GM13976 (cell line): ENCODE measurements around the gene TRIB2.

ENCODE experiments used
- DNase-seq: peaks from one replicate; pipeline ENCODE4 v3.0.0; 2012; ENCODE audit warnings: low spot score
- CTCF ChIP-seq: IDR thresholded peaks from 2 replicates; pipeline ENCODE4 v1.5.1; 2012; ENCODE audit warnings: borderline replicate concordance, mild to moderate bottlenecking; ENCODE audit not compliant: insufficient read depth; ENCODE audit errors: extremely low read depth, missing control alignments, control extremely low read depth
- in situ Hi-C: fragments of 300-500 bp; cut with MboI; formaldehyde crosslinking; loops from one replicate; pipeline ENCODE4 v1.12.0; 2022; ENCODE audit warnings: low sequenced_read_pairs, mixed read lengths, inconsistent platforms; ENCODE audit not compliant: unreplicated experiment

TRIB2 gene

GRCh38 chr2:12716282-12717190, at the start of gene TRIB2:
Gene TRIB2 (plus strand): TSS chr2:12716936. CDS start chr2:12718308, 1,372 bp downstream.
- in situ Hi-C loops = loop anchor here (25.0 kb wide), 1 partner anchor 879 kb away; no protein-coding TSS in a partner anchor
- peak; percentile 84 for DNase-seq
- no peak for TF ChIP-seq CTCF

- no peak for DNase-seq
- TF ChIP-seq CTCF = no peak
- in situ Hi-C loops = no loop called here
Observed at GRCh38 chr2:12669036-12669435, 47.7 kb upstream of the TRIB2 start.

GRCh38 chr2:12672711-12673315, 43.9 kb upstream of the TRIB2 start:
- in situ Hi-C loops = no loop called here
- DNase-seq = no peak
- no peak for TF ChIP-seq CTCF

GRCh38 chr2:12674644-12675328, 42.0 kb upstream of the TRIB2 start:
- in situ Hi-C loops = no loop called here
- DNase-seq = no peak
- no peak for TF ChIP-seq CTCF

GRCh38 chr2:12675352-12675795, 41.4 kb upstream of the TRIB2 start:
- TF ChIP-seq CTCF = no peak
- in situ Hi-C loops = no loop called here
- DNase-seq = no peak

GRCh38 chr2:12675801-12676200, 40.9 kb upstream of the TRIB2 start:
- in situ Hi-C loops = no loop called here
- DNase-seq = no peak
- TF ChIP-seq CTCF = no peak
